ENCODE results near the gene SDK2.

Gene SDK2

GRCh38 chr17:73588301-73588846 lies 55.9 kb downstream of the SDK2 start:
- no peak for DNase-seq (ENCODE audit: low read depth in 2 of 2)

GRCh38 chr17:73586921-73587602 lies 57.2 kb downstream of the SDK2 start:
- DNase-seq (ENCODE audit: low read depth in 2 of 2): no peak

GRCh38 chr17:73586275-73586832 lies 57.9 kb downstream of the SDK2 start:
- DNase-seq (ENCODE audit: low read depth in 2 of 2): no peak

GRCh38 chr17:73585583-73585982 lies 58.7 kb downstream of the SDK2 start:
- DNase-seq (ENCODE audit: low read depth in 2 of 2): no peak

- no peak for DNase-seq (ENCODE audit: low read depth in 2 of 2)
These were observed 59.3 kb downstream of the SDK2 start for GRCh38 chr17:73584987-73585386.

GRCh38 chr17:73584049-73584448 lies 60.2 kb downstream of the SDK2 start:
- no peak for DNase-seq (ENCODE audit: low read depth in 2 of 2)

- no peak for DNase-seq (ENCODE audit: low read depth in 2 of 2)
These were observed 61.4 kb downstream of the SDK2 start for GRCh38 chr17:73582821-73583220.

- no peak for DNase-seq (ENCODE audit: low read depth in 2 of 2)
These were observed 61.9 kb downstream of the SDK2 start for GRCh38 chr17:73582359-73582758.

GRCh38 chr17:73581379-73581778 lies 62.9 kb downstream of the SDK2 start:
- no peak for DNase-seq (ENCODE audit: low read depth in 2 of 2)

GRCh38 chr17:73580073-73580710 lies 64.1 kb downstream of the SDK2 start:
- DNase-seq (ENCODE audit: low read depth in 2 of 2): no peak

GRCh38 chr17:73576556-73577098 lies 67.6 kb downstream of the SDK2 start:
- DNase-seq (ENCODE audit: low read depth in 2 of 2): no peak

GRCh38 chr17:73575470-73576221 lies 68.6 kb downstream of the SDK2 start:
- DNase-seq (ENCODE audit: low read depth in 2 of 2): no peak

- DNase-seq (ENCODE audit: low read depth in 2 of 2): no peak
These were observed 72.6 kb downstream of the SDK2 start for GRCh38 chr17:73571511-73572130.

- DNase-seq (ENCODE audit: low read depth in 2 of 2): no peak
These were observed 74.4 kb downstream of the SDK2 start for GRCh38 chr17:73569762-73570319.

GRCh38 chr17:73568934-73569333 lies 75.3 kb downstream of the SDK2 start:
- DNase-seq (ENCODE audit: low read depth in 2 of 2): no peak

- DNase-seq (ENCODE audit: low read depth in 2 of 2): peak in 1 of 2 donors; percentile 8
These were observed 77.1 kb downstream of the SDK2 start for GRCh38 chr17:73566905-73567782.

- no peak for DNase-seq (ENCODE audit: low read depth in 2 of 2)
These were observed 79.4 kb downstream of the SDK2 start for GRCh38 chr17:73564843-73565242.

GRCh38 chr17:73562896-73563295 lies 81.3 kb downstream of the SDK2 start:
- no peak for DNase-seq (ENCODE audit: low read depth in 2 of 2)

GRCh38 chr17:73561111-73561510 lies 83.1 kb downstream of the SDK2 start:
- no peak for DNase-seq (ENCODE audit: low read depth in 2 of 2)

- DNase-seq (ENCODE audit: low read depth in 2 of 2): no peak
These were observed 83.6 kb downstream of the SDK2 start for GRCh38 chr17:73560661-73561060.

All from activated CD4-positive, alpha-beta T cell treated with anti-CD3 and anti-CD28 coated beads for 24 hours (primary cell).